Activated effector memory CD4-positive, alpha-beta T cell treated with anti-CD3 and anti-CD28 coated beads, Interleukin-2, amount 50 U/mL, for 16 hours (primary cell): ENCODE measurements around the gene CLDN12.
"Not testable (repeated sequence)": the region's sequence is repeated elsewhere in the genome, so short reads cannot be mapped to it uniquely, and the experiment has no call there.

Experiments used
- DNase-seq: peaks from one replicate; pipeline ENCODE4 v3.0.0-alpha.2; 2020

CLDN12 gene

DNA sequence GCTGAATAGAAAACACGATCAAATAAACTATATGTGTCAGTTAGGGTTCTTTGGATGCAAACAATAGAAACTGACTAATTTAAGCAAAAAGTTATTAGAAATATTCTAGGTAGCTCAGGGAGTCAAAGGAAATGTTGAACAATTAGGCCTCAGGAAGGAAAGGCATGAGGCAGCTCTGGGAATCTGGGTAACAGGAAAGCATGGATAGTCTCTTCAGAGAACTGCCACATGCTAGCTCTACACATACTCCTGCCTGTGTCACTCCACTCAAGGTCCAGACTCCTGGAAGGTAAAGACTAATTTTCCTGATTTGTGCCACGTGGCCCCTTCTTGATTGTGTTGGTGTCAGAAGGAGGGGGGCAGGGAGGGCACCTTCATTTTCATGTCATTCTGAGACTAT is 42.4 kb downstream of the CLDN12 start:
- DNase-seq: no peak

DNA sequence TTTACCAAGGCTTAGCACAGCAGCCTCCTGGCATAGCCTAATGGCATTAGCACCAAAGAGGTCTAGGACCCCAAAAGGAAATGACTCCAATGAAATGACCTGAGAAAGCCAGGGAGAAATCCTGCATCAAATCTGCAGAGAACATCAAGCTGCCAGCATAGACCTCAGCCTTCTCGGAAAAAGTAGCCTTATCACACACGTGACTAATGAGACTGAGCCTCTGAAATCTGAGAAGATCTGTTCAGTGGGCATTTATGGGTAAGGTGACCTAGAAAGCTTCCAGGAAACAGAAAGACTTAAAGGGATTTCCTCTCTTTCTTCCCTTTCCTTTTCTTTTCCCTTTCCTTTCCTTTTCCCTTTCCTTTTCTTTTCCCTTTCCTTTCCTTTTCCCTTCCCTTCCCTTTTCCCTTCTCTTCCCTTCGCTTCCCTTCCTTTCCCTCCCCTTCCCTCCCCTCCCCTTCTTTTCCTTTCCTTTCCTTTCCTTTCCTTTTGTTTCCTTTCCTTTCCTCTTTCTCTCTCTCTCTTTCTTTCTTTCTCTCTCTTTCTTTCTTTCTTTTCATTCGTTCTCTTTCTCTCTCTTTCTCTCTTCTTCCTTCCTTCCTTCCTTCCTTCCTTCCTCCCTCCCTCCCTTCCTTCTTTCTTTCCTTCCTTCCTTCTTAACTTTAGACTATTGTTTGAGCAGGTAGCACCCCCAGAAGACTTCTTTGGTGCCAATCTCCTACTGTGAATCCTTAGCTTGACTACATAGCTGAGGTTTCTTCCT is 43.1 kb downstream of the CLDN12 start:
- DNase-seq: no peak

DNA sequence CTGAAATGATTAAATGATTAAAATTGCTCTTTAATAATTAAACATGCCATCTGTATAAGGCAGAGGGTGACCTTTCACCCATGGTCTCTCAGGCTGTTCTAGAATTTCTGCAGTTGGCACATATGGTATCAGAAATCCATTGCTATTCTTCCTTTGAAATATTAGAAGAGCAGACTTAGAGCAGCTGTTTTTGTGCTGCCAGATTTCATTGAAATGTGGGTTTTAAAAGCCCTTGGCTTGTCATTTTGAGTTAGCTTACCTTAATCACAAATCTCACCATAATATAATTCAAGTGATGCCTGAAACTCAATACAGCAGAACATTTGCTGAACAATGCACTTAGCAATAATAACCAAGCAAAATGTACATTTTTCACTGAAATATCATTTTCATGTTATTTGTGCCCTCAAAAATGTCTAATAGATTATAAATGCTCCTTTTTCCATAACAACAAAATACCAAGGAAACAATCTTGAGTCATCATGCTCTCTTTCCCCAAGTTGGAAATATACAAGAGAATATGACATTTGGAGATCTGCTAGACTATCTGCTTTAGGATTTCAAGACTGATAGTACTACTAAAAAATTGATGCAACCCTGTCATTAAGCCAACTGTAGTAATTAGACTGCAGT is 50.1 kb downstream of the CLDN12 start:
- no peak for DNase-seq

DNA sequence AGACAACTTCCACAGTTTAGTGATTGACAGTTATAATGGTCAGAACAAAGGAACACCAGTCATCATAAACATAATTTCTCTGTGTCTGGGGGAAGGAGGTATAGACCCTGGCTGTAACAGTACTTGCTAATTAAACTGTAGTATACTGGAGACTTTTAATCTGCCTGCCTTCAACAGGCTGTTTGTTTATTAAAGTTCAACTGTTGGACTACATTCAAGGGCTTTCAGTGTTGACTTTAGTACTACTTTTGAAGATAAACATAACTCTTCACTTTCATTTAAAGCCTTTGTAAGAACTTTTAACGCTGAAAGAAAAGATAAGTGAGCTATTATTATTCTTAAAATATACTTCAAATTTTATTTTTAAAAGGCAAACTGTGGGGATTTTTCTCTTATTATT is 50.7 kb downstream of the CLDN12 start:
- no peak for DNase-seq

DNA sequence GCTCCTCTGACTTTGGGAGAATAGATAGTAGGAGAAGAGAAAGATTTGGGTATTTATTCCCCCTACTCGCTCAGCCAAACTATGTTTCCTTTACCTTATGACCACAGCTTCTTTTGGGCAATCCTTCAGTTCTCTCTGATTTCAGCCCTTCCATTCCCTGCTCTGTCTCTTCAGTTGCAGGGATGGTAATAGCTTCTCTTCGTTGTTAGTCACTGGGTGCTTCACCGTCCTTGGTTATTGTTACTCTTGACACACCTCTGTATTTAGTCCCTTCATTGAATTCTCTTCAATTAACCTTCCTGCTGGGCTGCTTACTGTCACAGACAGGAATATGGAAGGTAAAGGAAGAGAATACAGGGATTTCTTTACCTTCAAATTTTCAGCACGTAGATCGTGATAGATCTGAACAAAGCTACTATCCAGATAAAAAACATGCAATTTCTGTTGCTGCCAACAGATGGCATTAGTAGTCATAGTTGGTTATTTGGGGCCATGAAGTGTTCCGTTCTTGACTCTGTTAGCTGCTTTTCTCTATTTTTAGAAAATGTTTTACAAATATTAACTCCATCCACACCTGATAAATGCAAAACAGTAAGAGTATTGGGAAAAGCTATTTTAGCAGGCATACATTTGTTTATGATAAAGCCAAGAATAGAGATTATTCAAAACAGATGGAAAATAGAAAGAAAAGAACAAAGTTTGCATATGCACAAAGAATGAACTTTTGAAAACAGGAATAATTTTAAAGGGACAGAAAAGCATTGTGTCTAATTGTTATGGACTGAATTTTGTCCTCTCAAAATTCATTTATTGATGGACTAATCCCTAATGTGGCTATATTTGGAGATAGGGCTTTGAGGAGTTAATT is 52.1 kb downstream of the CLDN12 start:
- DNase-seq: no peak

DNA sequence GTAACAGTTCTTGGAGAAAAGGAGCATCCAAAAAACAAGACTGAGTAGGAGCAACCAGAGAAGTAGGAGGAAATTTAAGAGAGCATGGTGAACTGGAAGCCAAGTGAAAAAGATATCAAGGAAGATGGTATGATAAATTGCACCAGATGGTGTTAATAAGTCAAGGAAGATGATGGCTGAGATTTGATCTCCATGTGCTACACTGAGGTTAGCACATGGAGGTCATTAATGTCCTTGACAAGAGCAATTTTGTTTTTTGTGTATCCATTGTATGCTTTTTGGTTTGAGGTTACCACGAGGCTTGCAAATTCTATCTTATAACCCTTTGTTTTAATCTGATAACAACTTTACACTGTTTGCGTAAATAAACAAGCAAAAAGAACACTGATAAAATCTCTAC is 54.8 kb downstream of the CLDN12 start:
- no peak for DNase-seq

DNA sequence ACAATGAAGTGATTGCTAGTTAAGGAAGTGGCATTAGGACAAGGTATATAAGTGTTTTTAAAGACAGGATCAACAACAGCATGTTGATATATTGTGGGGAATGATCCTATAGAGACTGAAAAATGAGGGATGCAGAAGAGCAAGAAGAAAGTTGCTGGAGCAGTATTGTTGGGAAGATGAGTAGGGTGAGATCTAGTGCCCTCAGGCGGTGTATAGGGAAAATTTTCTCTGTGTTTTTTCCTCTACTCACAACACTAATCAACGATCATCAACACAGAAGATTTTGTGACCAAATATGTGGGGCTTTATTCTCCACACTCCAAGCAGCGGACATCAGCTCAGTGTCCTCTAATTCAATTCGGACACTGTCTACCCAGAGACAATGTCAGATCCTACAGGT is 56.6 kb downstream of the CLDN12 start:
- DNase-seq: no peak

DNA sequence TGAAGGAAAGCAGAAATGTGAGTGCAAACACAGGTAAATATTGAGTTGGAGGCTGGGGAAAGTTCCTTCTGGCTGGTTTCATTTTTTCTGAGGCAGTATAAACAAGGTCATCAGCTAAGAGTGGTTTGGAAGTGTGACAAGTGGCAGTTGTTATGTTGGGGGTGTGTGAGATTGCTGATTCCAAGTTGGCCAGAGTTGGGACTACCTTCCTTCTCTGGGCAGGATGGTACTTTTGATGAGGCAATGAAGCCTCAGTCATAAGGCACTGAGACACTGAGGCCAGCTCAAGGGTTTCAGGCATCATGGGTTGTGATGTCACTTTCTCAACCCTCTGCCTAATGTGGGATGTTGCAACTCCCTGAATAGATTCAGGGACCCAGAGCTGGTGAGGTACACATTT is 58.0 kb downstream of the CLDN12 start:
- DNase-seq: no peak

DNA sequence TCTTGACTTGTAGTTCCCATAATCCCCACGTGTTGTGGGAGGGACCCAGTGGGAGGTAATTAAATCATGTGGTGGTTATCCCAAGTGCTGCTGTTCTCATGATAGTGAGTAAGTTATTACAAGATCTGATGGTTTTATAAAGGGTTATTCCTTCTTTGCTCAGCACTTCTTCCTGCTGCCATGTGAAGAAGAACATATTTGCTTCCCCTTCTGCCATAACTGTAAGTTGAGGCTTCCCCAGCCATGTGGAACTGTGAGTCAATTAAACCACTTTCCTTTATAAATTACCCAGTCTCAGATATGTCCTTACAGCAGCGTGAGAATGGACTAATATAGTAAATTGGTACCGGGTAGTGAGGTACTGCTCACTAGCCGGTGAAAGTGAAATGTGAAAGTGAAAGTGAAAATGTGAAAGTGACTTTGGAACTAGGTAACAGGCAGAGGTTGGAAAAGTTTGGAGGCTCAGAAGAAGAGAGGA is 59.9 kb downstream of the CLDN12 start:
- not testable (repeated sequence) for DNase-seq
